ENCODE measurements around the gene GADD45B.

- TF ChIP-seq SMC3 (IDR thresholded peaks at IDR 0.05; ENCODE audit: borderline replicate concordance, low read length) (no peak), NFYB (IDR thresholded peaks at IDR 0.05; ENCODE audit: insufficient read depth, low read depth, low read length) (no peak), POLR2A (IDR thresholded peaks at IDR 0.05; ENCODE audit: low read depth, low read length) (no peak), KDM1A (IDR thresholded peaks at IDR 0.05; ENCODE audit: borderline replicate concordance) (no peak)
- TF ChIP-seq, protein P1, sequence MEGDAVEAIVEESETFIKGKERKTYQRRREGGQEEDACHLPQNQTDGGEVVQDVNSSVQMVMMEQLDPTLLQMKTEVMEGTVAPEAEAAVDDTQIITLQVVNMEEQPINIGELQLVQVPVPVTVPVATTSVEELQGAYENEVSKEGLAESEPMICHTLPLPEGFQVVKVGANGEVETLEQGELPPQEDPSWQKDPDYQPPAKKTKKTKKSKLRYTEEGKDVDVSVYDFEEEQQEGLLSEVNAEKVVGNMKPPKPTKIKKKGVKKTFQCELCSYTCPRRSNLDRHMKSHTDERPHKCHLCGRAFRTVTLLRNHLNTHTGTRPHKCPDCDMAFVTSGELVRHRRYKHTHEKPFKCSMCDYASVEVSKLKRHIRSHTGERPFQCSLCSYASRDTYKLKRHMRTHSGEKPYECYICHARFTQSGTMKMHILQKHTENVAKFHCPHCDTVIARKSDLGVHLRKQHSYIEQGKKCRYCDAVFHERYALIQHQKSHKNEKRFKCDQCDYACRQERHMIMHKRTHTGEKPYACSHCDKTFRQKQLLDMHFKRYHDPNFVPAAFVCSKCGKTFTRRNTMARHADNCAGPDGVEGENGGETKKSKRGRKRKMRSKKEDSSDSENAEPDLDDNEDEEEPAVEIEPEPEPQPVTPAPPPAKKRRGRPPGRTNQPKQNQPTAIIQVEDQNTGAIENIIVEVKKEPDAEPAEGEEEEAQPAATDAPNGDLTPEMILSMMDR (IDR thresholded peaks at IDR 0.05 in 2 of 3, conservative IDR thresholded peaks at IDR 0.05 in 1 of 3; ENCODE audit: control insufficient read depth in 2 of 3, extremely low read depth in 1 of 3, insufficient read depth in 1 of 3, low read depth in 3 of 3, low read length in 3 of 3) = no peak
Observed at GRCh38 chr19:2519482-2519881, 43.6 kb downstream of the GADD45B start.
